Measurements from ENCODE around the gene OSBPL6.

The OSBPL6 gene

GRCh38 chr2:178365116-178365515 lies 170.8 kb downstream of the OSBPL6 start:
- Histone ChIP-seq H3K27ac (no peak overlapping the region), H3K4me3 (ENCODE audit: low read depth, low read length) (no peak overlapping the region), H3K27me3 (replicated peaks) (no peaks in the 10 kb centered on the region), H3K36me3 (replicated peaks) (no peaks in the 10 kb centered on the region)
- no peak for TF ChIP-seq CTCF (IDR thresholded peaks at IDR 0.05; ENCODE audit: low read depth, low read length, missing control alignments)
- DNase-seq = no peak
- in situ Hi-C loops (cut with HindIII; ENCODE audit: low pct_ligation_motif_present, low sequenced_read_pairs) = no loop called here

- no peaks in the 10 kb centered on the region for H3K27me3 ChIP-seq (replicated peaks)
- in situ Hi-C loops (cut with HindIII; ENCODE audit: low pct_ligation_motif_present, low sequenced_read_pairs) = no loop called here
Observed at GRCh38 chr2:178366412-178366811, 172.1 kb downstream of the OSBPL6 start.

GRCh38 chr2:178367344-178367743 lies 173.0 kb downstream of the OSBPL6 start:
- Histone ChIP-seq H3K36me3 (replicated peaks) (no peaks in the 10 kb centered on the region), H3K4me3 (ENCODE audit: low read depth, low read length) (no peak overlapping the region), H3K27ac (no peak overlapping the region), H3K27me3 (replicated peaks) (no peaks in the 10 kb centered on the region)
- DNase-seq = no peak
- in situ Hi-C loops (cut with HindIII; ENCODE audit: low pct_ligation_motif_present, low sequenced_read_pairs) = no loop called here
- no peak for TF ChIP-seq CTCF (IDR thresholded peaks at IDR 0.05; ENCODE audit: low read depth, low read length, missing control alignments)

More at GRCh38 chr2:178366412-178366811, 172.1 kb downstream of the OSBPL6 start:
- no peak for DNase-seq
- Histone ChIP-seq H3K36me3 (replicated peaks) (no peaks in the 10 kb centered on the region), H3K27ac (no peak overlapping the region), H3K4me3 (ENCODE audit: low read depth, low read length) (no peak overlapping the region)
- no peak for TF ChIP-seq CTCF (IDR thresholded peaks at IDR 0.05; ENCODE audit: low read depth, low read length, missing control alignments)

- H3K36me3 ChIP-seq (replicated peaks) = no peaks in the 10 kb centered on the region
- H3K4me3 ChIP-seq (ENCODE audit: low read depth, low read length) = no peak overlapping the region
- no peak for TF ChIP-seq CTCF (IDR thresholded peaks at IDR 0.05; ENCODE audit: low read depth, low read length, missing control alignments)
- no peaks in the 10 kb centered on the region for H3K27me3 ChIP-seq (replicated peaks)
- H3K27ac ChIP-seq = no peak overlapping the region
- no peak for DNase-seq
- in situ Hi-C loops (cut with HindIII; ENCODE audit: low pct_ligation_motif_present, low sequenced_read_pairs) = no loop called here
Observed at GRCh38 chr2:178374865-178375264, 180.6 kb downstream of the OSBPL6 start.

GRCh38 chr2:178377046-178377445 lies 182.7 kb downstream of the OSBPL6 start:
- Histone ChIP-seq H3K27ac (no peak overlapping the region), H3K4me3 (ENCODE audit: low read depth, low read length) (no peak overlapping the region), H3K36me3 (replicated peaks) (no peaks in the 10 kb centered on the region), H3K27me3 (replicated peaks) (no peaks in the 10 kb centered on the region)
- no peak for DNase-seq
- in situ Hi-C loops (cut with HindIII; ENCODE audit: low pct_ligation_motif_present, low sequenced_read_pairs) = no loop called here
- TF ChIP-seq CTCF (IDR thresholded peaks at IDR 0.05; ENCODE audit: low read depth, low read length, missing control alignments) = no peak

All from brain microvascular endothelial cell (primary cell).